ENCODE results near the gene ABR.

ABR gene

GRCh38 chr17:980406-981291, 199.1 kb downstream of the ABR start:
- Histone ChIP-seq H3K4me1 (ENCODE audit: control insufficient read depth, insufficient read depth, low read depth, low read length) (peaks cover 9% of the 10 kb centered on the region), H2BK15ac (ENCODE audit: low read depth, poor library complexity, severe bottlenecking) (no peak overlapping the region), H3K27ac (ENCODE audit: low read length, poor library complexity, severe bottlenecking) (no peak overlapping the region), H2AK5ac (ENCODE audit: low read length, severe bottlenecking) (no peak overlapping the region), H3K9ac (ENCODE audit: low read length) (peak overlapping the region; percentile 78), H3K36me3 (ENCODE audit: control insufficient read depth in 1 of 2, insufficient read depth in 2 of 2, low read depth in 1 of 2, low read length in 2 of 2) (no peaks in the 10 kb centered on the region), H3K4ac (ENCODE audit: low read depth in 1 of 2, low read length in 2 of 2) (peak overlapping the region in 1 of 2 experiments; percentile 40), H3K27me3 (ENCODE audit: control insufficient read depth in 1 of 2, insufficient read depth in 1 of 2, low read length in 2 of 2) (peaks cover 0 to 17% of the 10 kb centered on the region in 2 experiments), H3K4me2 (ENCODE audit: low read length, poor library complexity, severe bottlenecking) (peak overlapping the region; percentile 93), H2AFZ (ENCODE audit: low read depth, low read length) (peak overlapping the region; percentile 18), H2BK120ac (ENCODE audit: low read depth, low read length) (no peak overlapping the region), H3K4me3 (ENCODE audit: insufficient read depth in 1 of 2, low read depth in 1 of 2, low read length in 2 of 2) (peak overlapping the region in 1 of 2 experiments; percentile 75), H3K14ac (ENCODE audit: low read length in 2 of 2) (no peak overlapping the region), H4K8ac (ENCODE audit: low read length) (peak overlapping the region; percentile 83), H3K18ac (ENCODE audit: low read depth in 1 of 2, low read length in 2 of 2) (peak overlapping the region; percentile 60 to 67), H3K23ac (ENCODE audit: low read length in 2 of 2) (peak overlapping the region in 1 of 2 experiments; percentile 59), H2BK12ac (ENCODE audit: low read length in 2 of 2) (peak overlapping the region in 1 of 2 experiments; percentile 51), H3K9me3 (ENCODE audit: control insufficient read depth, low read length) (no peaks in the 10 kb centered on the region), H4K91ac (ENCODE audit: low read length) (no peak overlapping the region), H2BK5ac (ENCODE audit: low read depth, low read length, poor library complexity, severe bottlenecking) (no peak overlapping the region), H3K79me1 (replicated peaks; ENCODE audit: low read length, poor library complexity, severe bottlenecking) (no peaks in the 10 kb centered on the region)
- peak; percentile 91 for DNase-seq
- WGBS, result 44% methylated on average over 41 of the region's 43 CpGs

DNA sequence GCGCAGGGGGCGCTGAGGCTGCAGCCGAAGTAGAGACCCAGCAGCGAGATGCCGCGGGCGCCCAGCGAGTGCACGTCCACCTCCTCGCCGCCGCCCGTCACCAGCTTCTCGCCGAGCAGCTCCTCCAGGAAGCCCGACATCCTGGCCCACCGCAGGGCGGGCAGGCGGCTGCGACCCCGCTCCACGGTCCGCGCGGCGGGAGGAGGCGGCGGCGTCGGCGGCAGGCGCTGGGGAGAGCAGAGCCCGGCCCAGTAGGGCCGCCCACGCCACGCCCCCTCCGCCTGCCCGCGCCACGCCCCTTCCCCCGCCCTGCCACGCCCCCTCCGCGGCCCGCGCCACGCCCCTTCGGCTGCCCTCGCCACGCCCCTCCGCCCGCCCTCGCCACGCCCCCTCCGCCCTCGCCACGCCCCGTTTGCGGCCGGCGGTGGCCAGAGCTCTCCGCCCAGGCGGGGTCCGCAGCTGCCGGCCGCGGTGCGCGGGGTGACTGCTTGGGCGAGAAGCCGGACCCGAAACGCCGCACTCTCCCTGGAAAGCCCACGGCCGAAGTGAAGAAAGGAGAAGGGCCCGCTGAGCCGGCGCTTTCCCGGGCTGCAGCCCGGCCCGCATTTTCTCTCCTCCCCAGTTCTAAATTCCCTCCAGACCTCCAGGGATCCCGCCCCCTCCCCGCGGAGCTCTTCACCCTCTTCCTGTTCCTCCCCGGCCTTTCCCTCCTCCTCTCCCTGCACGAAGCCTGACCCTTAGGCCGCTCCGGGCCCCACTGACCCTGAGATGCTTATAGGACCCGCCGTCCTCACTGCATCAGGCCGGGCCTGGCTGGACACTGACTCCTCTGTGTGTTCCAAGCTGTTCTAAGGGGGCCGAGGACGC, 200.0 kb downstream of the ABR start, which contains the start of gene NXN:
TSS of gene NXN (minus strand) at position 238 of the 867 bp plus-strand sequence.
- Histone ChIP-seq H2AK5ac (ENCODE audit: low read length, severe bottlenecking) (no peak within 1 kb of the TSS), H2BK12ac (ENCODE audit: low read length in 2 of 2) (peak within 1 kb of the TSS in 1 of 2 experiments; percentile 84), H3K4me3 (ENCODE audit: insufficient read depth in 1 of 2, low read depth in 1 of 2, low read length in 2 of 2) (peak within 1 kb of the TSS; percentile 76 to 93), H3K14ac (ENCODE audit: low read length in 2 of 2) (peak within 1 kb of the TSS; percentile 36 to 97), H3K27me3 (ENCODE audit: control insufficient read depth in 1 of 2, insufficient read depth in 1 of 2, low read length in 2 of 2) (peaks cover 0 to 17% of the 10 kb centered on the region in 2 experiments), H3K4me1 (ENCODE audit: control insufficient read depth, insufficient read depth, low read depth, low read length) (peaks cover 11% of the 10 kb centered on the region), H4K91ac (ENCODE audit: low read length) (peak within 1 kb of the TSS; percentile 92), H3K79me1 (replicated peaks; ENCODE audit: low read length, poor library complexity, severe bottlenecking) (no peaks in the 10 kb centered on the region), H4K8ac (ENCODE audit: low read length) (peak within 1 kb of the TSS; percentile 83), H2BK5ac (ENCODE audit: low read depth, low read length, poor library complexity, severe bottlenecking) (peak within 1 kb of the TSS; percentile 86), H3K36me3 (ENCODE audit: control insufficient read depth in 1 of 2, insufficient read depth in 2 of 2, low read depth in 1 of 2, low read length in 2 of 2) (no peaks in the 10 kb centered on the region), H3K4me2 (ENCODE audit: low read length, poor library complexity, severe bottlenecking) (peak within 1 kb of the TSS; percentile 96), H3K9me3 (ENCODE audit: control insufficient read depth, low read length) (no peaks in the 10 kb centered on the region), H2BK120ac (ENCODE audit: low read depth, low read length) (peak within 1 kb of the TSS; percentile 84), H3K9ac (ENCODE audit: low read length) (peak within 1 kb of the TSS; percentile 81), H3K18ac (ENCODE audit: low read depth in 1 of 2, low read length in 2 of 2) (peak within 1 kb of the TSS; percentile 86 to 98), H3K4ac (ENCODE audit: low read depth in 1 of 2, low read length in 2 of 2) (peak within 1 kb of the TSS; percentile 75 to 93), H2BK15ac (ENCODE audit: low read depth, poor library complexity, severe bottlenecking) (peak within 1 kb of the TSS; percentile 23), H3K23ac (ENCODE audit: low read length in 2 of 2) (peak within 1 kb of the TSS in 1 of 2 experiments; percentile 98), H3K27ac (ENCODE audit: low read length, poor library complexity, severe bottlenecking) (peak within 1 kb of the TSS; percentile 67), H2AFZ (ENCODE audit: low read depth, low read length) (peak within 1 kb of the TSS; percentile 42)
- 5% methylated on average over 38 of the region's 94 CpGs for WGBS
- DNase-seq, result peak; percentile 66

- H3K27me3 ChIP-seq (ENCODE audit: control insufficient read depth in 1 of 2, insufficient read depth in 1 of 2, low read length in 2 of 2), result peaks cover 0 to 17% of the 10 kb centered on the region in 2 experiments
- H3K36me3 ChIP-seq (ENCODE audit: control insufficient read depth in 1 of 2, insufficient read depth in 2 of 2, low read depth in 1 of 2, low read length in 2 of 2), result no peaks in the 10 kb centered on the region
- peak overlapping the region in 1 of 2 experiments; percentile 97 for H3K14ac ChIP-seq (ENCODE audit: low read length in 2 of 2)
- no peaks in the 10 kb centered on the region for H3K79me1 ChIP-seq (replicated peaks; ENCODE audit: low read length, poor library complexity, severe bottlenecking)
- H2BK120ac ChIP-seq (ENCODE audit: low read depth, low read length), result peak overlapping the region; percentile 82
- H3K4me1 ChIP-seq (ENCODE audit: control insufficient read depth, insufficient read depth, low read depth, low read length), result peaks cover 11% of the 10 kb centered on the region
- H3K23ac ChIP-seq (ENCODE audit: low read length in 2 of 2), result peak overlapping the region in 1 of 2 experiments; percentile 98
- WGBS, result under 1% methylated on average over 26 of the region's 42 CpGs
- H2AK5ac ChIP-seq (ENCODE audit: low read length, severe bottlenecking), result no peak overlapping the region
- no peaks in the 10 kb centered on the region for H3K9me3 ChIP-seq (ENCODE audit: control insufficient read depth, low read length)
- peak overlapping the region; percentile 51 to 91 for H3K4ac ChIP-seq (ENCODE audit: low read depth in 1 of 2, low read length in 2 of 2)
- DNase-seq, result no peak
- peak overlapping the region; percentile 32 for H3K9ac ChIP-seq (ENCODE audit: low read length)
- H2BK12ac ChIP-seq (ENCODE audit: low read length in 2 of 2), result no peak overlapping the region
- no peak overlapping the region for H3K27ac ChIP-seq (ENCODE audit: low read length, poor library complexity, severe bottlenecking)
- H2BK15ac ChIP-seq (ENCODE audit: low read depth, poor library complexity, severe bottlenecking), result peak overlapping the region; percentile 12
- H3K4me3 ChIP-seq (ENCODE audit: insufficient read depth in 1 of 2, low read depth in 1 of 2, low read length in 2 of 2), result peak overlapping the region; percentile 69 to 93
- no peak overlapping the region for H4K8ac ChIP-seq (ENCODE audit: low read length)
- peak overlapping the region; percentile 42 for H3K4me2 ChIP-seq (ENCODE audit: low read length, poor library complexity, severe bottlenecking)
- H2BK5ac ChIP-seq (ENCODE audit: low read depth, low read length, poor library complexity, severe bottlenecking), result peak overlapping the region; percentile 70
- peak overlapping the region; percentile 86 to 97 for H3K18ac ChIP-seq (ENCODE audit: low read depth in 1 of 2, low read length in 2 of 2)
- H2AFZ ChIP-seq (ENCODE audit: low read depth, low read length), result peak overlapping the region; percentile 42
- H4K91ac ChIP-seq (ENCODE audit: low read length), result peak overlapping the region; percentile 92
These were observed 200.6 kb downstream of the ABR start for GRCh38 chr17:979212-979538.
